ENCODE measurements around the gene LAMTOR4.
"Not testable (repeated sequence)": the region's sequence is repeated elsewhere in the genome, so short reads cannot be mapped to it uniquely, and the experiment has no call there.

The LAMTOR4 gene

GRCh38 chr7:100124301-100125230, 24.2 kb upstream of the LAMTOR4 start:
- no peak for DNase-seq

DNA sequence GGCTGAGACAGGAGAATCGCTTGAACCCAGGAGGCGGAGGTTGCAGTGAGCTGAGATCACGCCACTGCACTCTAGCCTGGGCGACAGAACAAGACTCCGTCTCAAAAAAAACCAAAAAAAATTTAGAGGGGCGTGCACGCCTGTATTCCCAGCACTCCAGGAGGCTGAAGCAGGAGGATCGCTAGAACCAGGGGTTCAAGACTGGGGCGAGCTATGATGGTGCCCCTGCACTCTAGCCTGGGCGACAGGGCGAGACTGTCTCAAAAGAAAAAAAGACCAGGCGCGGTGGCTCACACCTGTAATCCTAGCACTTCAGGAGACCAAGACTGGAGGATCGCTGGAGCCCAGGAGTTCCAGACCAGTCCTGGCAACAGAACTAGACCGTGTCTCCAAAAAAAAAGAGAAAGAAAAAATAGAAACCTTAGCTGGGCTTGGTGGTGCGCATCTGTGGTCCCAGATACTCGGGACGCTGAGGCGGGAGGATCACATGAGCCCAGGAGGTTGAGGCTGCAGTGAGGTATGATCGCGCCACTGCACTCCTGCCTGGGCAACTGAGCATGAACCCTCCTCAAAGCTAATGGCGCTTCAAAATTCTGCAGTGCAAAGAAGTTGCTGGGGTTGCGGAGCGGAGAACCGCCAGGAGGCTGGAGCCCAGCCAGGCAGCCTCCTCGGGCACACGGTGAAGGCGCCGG, 22.3 kb upstream of the LAMTOR4 start:
- DNase-seq = no peak

DNA sequence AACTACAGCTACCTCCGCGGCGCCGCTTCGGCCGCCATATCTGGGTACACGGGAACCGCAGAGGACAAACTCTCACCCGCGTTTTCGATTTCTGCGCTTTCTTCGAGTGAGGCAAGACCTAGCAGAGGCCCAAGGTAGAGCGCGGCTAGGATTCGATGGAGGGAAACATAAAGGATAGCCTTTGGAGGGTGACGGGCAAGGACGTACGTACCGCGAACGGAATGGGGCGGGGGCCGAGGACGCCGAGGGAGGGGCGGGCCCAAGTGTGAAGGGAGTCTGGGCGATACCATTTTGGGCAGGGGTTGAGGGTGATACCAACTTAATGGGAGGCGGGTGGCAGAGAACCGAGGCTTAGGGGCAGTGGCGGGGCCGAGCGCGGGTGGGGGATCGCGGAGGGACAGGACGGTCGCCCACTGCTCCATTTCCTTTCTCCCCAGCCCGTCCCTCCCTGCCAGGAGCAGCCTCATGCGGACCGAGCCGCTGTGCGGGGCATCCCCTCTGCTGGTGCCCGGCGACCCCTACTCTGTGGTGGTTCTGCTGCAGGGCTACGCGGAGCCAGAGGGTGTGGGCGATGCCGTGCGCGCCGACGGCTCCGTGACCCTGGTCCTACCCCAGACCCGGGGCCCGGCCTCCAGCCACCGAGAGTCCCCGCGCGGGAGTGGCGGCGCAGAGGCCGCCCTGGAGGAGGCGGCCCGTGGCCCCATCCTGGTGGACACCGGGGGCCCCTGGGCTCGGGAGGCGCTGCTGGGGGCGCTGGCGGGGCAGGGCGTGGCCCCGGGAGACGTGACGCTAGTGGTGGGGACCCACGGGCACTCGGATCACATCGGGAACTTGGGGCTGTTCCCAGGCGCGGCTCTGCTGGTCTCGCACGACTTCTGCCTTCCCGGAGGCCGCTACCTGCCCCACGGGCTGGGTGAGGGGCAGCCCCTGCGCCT, 21.5 kb upstream of the LAMTOR4 start, which contains the start of gene MBLAC1:
Gene MBLAC1 (plus strand): TSS at position 37 of the 935 bp plus-strand sequence. CDS start 429 bp downstream, at position 466.
- DNase-seq = peak; percentile 87

- DNase-seq = no peak
Measured at GRCh38 chr7:100127866-100128636, 20.7 kb upstream of the LAMTOR4 start.

DNA sequence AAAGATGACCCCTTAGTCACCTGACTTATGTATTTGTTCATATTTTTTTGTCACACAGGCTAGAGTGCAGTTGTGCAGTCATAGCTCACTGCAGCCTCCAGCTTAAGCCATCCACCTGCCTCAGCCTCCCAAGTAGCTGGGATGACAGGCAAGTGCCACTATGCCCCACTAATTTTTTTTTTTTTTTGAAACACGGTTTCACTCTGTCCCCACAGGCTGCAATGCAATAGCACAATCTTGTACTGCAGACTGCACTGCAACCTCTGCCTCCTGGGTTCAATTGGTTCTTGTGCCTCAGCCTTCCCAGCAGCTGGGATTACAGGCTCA, 20.1 kb upstream of the LAMTOR4 start:
- DNase-seq = no peak

DNA sequence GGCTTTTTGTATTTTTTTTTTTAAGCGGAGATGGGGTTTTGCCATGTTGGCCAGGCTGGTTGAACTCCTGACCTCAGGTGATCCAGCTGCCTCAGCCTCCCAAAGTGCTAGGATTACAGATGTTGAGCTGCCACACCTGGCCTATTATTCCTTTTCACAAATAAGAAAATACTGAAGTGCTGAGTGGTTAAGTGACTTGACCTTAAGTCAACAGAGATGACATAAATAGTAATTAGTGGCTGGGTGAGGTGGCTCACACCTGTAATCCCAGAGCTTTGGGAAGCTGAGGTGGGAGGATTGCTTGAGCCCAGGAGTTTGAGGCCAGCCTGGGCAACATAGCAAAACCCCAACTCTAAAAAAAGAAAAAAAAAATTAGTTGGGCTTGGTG, 18.5 kb upstream of the LAMTOR4 start:
- not testable (repeated sequence) for DNase-seq

GRCh38 chr7:100130608-100131453, 17.9 kb upstream of the LAMTOR4 start:
- DNase-seq = peak; percentile 66

- no peak for DNase-seq
Measured at GRCh38 chr7:100132126-100132525, 16.6 kb upstream of the LAMTOR4 start.

GRCh38 chr7:100132697-100133151, 16.0 kb upstream of the LAMTOR4 start:
- peak; percentile 66 for DNase-seq

GRCh38 chr7:100137851-100138760, 10.6 kb upstream of the LAMTOR4 start:
- no peak for DNase-seq

DNA sequence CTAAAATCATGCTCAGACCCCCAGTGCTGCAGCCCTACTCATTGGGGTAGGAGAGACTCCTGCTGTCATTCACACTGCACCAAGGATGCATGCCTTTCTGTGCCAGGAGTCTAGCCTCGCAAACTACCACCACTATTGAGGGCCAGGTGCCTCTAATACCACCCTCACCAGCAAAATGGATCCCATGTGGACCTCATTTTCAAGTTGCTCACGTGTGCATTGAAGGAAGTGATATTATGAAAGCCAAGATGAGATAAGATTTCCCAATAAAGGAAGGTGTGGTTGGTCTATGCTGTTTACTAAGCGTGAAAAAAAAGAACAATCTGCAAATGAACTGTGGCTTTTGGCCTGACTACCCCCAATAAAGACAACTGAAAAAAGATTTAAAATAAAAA, 7.2 kb upstream of the LAMTOR4 start:
- DNase-seq = no peak

DNA sequence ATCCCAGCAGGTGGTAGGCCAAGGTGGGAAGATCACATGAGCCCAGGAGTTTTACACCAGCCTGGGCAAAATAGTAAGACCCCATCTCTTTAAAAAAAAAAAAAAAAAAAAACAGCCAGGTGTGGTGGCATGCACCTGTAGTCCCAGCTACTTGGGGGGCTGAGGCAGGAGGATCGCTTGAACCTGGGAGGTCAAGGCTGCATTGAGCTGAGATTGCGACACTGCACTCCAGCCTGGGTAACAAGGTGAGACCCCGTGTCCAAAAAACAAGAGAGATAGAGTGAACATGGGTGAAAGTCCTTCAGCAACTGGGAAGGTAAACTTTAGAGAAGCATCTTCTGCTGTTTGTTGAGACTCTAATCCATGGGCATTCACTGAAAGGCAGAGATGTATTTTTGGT, 6.3 kb upstream of the LAMTOR4 start:
- no peak for DNase-seq

- DNase-seq = not testable (repeated sequence)
Measured at GRCh38 chr7:100146350-100146749, 2.4 kb upstream of the LAMTOR4 start.

DNA sequence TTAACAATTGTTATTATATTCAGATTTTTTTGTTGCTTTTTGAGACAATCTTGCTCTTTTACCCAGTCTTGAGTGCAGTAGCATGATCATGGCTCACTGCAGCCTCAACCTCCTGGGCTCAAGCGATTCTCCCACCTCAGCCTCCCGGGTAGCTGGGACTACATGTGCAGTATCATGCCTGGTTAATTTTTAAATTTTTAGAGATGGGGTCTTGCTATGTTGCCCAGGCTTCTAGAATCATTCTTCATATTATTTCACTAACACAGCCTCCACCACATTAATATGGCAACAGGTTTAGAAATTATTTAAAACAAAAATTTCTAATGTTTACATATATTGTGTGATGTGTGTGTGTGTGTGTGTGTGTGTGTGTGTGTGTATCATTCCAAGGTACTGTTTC, 1.4 kb upstream of the LAMTOR4 start:
- DNase-seq = no peak

DNA sequence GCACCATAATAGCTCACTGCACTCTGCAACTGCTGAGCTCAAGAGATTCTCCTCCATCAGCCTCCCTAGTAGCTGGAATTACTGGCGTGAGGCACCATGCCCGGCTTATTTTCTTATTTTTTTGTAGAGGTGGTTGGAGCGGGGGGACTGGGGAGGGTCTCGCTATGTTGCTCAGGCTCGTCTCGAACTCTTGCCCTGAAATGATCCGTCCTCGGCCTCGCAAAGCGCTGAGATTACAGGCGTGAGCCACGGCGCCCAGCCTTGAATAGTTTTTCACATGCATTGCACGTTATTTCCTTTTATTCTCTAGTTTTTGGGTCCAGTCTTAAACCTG, 526 bp upstream of the LAMTOR4 start:
- no peak for DNase-seq

DNA sequence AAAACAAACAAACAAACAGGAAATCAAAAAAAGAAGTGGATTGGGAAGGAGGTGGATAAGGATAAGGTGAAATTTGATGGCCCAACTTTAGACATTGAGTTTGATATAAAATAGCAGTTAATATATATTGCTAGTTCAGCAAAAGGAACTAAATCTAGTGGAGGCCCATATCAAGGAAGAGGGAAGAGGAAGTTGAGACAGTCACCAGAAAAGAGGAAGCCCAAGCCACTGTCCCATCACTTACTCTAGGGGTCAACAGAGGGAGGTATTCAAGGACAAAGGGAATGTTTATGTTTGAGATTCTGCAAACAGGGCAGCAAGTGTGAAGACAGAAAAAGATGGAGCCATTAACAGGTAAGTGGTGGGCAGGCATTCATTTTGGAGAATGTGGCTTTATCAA, 3.7 kb downstream of the LAMTOR4 start:
- DNase-seq = no peak

- no peak for DNase-seq
Measured at GRCh38 chr7:100152937-100153666, 4.4 kb downstream of the LAMTOR4 start.

DNA sequence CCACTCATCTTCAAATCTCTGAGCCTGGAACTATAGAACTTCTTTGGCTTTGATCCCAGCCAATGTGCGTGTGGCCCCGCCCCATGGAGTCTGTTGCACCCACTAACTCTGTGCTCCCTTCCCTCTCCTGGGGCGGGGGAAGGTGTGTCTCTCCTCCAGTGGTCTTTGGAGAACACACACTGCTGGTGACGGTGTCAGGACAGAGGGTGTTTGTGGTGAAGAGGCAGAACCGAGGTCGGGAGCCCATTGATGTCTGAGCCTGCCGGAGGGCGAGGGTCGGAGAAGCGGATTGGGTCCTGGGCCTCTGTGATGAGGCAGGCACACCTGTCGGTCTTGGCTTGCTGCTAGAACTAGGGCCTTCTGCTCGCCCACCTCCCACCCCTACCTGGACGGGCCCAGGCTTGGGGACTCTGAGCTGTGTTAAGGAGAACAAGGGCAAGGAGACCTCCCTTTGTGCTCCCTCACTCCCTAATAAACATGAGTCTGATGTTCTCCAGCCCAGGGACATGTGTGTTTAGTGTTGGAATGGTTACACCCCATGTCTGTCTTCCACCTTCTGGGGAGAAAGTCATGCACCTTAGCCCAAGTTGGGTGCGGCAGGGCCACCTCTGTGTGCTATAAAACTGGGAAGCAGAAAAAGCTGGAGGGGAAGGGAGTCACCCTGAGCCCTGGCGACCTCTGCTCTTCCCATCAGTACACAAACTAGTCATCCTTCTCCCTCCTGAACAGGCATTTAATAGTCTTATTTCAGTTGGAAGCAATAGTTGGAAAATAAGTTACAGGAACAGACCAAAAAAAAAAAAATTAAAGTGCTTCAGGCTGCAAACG, 5.2 kb downstream of the LAMTOR4 start:
- DNase-seq = no peak

Measured in NCI-H526 treated with DMSO at 0.1 percent for 48 hours (cell line).